GM19467 (cell line): ENCODE measurements around the gene SLC6A13.

Source experiments
- ATAC-seq: cut with Tn5 transposase; IDR thresholded peaks from one replicate; pipeline ENCODE4 v1.9.1; 2021; ENCODE audit warnings: mild to moderate bottlenecking, moderate library complexity; ENCODE audit not compliant: unreplicated experiment

Gene SLC6A13

DNA sequence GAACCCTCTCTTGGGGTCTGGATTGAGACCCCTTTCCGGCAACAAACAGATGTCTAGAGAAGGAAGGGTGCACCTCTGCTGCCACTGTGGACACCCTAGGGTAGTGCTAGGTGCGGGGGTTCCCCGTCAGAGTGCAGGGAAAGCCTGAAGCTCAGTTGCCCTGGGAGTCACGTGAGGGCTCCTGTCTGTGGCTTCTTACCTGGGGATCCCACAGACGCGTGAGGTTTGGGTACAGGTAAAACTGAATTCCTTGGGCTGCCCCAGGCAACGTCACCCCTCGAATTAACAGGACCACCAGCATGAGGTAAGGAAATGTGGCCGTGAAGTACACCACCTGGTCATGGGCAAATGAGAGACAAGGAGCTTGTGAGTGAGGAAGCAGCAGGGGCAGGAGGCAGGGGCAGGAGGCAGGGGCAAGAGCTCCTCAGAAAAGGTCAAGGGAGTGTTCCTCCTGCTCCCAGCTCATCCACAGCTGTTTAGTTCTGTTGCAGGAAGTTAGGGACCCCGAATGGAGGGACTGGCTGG is 27.7 kb downstream of the SLC6A13 start:
- no peak for ATAC-seq

GRCh38 chr12:234019-234418 is 28.6 kb downstream of the SLC6A13 start:
- no peak for ATAC-seq

GRCh38 chr12:233615-233968 is 29.0 kb downstream of the SLC6A13 start:
- no peak for ATAC-seq

GRCh38 chr12:232731-233614 is 29.7 kb downstream of the SLC6A13 start:
- ATAC-seq = no peak

DNA sequence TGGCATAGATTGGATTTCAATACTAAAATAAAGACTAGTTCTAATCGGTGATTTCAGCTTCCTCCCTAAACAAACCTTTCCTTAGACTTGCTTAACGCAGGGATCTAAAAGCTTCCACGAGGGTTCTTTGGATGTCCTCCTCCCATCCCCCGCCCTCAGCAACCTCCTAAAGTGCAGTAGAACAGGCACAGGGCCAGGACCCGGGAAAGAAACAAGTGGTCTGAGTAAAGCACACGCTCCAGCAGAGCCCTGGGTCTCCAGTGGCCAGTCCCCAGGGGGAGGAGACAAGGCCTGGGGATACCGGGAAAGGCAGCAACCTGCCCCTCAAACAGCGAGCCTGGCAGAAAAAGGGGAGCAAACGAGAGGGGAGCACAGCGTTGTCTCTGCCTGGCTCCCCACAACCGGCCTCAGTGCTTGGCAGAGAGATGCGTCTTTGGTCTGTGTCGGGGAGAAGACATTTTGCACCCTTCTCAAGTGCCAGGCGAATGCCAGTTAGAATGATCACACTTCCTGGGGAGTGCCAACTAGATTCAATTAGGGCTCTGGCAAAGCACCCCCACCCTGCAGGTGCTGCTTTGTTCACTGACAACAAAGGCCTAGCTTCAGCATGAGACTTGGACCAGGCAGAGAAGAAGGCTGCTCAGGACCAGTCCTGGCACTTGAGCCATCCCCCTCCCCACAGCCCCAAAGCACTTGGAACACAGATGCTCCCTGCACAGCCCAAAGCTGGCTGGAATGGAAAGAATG is 31.5 kb downstream of the SLC6A13 start:
- no peak for ATAC-seq

DNA sequence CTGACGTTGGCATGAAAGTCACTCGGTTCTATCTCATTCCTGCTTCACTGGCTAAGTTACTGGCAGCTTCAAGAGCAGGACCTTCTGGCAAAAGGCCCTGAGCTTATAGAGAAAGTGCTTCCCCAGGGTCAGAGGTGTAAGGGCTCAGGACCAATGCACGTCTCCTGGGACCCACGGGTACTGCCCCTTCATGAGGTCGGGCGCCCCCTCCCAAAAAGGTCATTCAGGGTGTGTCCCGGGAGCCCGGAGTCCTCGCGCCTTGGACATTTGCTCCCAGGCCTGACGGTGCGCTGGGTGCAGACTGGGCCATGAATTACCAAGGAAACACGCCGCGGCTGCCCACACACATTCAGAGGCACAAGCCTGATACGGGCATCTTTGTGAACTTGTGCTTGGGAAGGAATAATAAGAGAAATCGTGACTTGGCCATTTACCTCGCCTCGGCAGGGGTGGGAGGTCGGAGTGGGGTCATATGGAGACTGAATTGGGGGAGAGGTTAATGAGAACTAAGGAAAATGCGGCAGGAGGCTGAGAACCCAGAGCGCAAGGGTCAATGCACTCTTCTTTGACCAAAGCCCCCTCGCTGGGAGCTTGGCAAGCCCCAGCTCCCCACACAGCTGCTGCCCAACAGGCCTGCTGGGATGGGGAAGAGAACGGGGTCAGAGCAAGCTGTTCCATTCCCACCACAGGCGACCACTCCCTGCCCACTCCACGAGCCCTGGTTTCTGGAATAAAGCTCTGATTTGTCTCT is 33.0 kb downstream of the SLC6A13 start:
- no peak for ATAC-seq

GRCh38 chr12:228846-229200 is 33.8 kb downstream of the SLC6A13 start:
- no peak for ATAC-seq

DNA sequence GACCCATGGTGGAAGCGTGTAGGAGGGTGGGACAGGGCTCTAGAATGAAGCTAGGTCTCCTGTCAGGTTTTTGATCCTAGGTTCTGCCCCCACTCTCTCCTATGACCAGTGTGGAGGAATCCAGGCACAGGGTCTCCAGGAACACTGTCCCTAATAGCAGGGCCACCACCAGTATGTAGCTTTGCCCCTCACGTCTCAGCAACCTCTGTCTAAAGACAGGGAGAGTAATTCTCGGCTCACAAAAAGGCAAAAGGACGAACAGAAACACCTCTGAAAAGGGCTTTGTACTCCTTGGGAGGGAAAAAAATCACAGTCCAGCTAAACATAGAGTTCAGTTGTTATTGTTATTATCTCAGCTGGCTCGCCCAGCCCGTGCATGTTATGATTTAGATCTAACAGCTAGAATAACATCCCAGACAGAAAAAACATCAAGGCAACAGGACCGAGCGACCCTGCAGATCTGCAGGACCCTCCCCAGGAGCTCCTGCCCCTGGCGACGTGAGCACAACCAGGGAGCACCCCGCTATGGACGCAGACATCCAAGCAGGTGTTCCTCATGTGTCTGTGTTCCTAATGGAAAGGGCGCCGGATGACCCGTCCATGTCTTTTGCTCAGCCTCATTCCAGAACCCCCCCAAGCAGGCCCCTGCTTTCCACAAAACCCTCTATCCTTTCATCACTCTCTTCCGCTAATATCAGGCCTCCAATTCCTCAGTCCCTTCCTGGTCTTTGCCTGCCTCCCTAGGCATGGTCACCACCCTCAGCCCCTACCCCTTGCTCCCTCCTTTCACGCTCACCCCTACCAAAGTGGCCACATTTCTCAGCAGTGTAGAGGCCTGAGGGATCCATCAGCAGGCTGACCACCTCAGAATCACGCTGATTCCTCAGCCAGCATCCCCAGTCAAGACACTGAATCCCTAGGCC is 34.5 kb downstream of the SLC6A13 start:
- no peak for ATAC-seq

- no peak for ATAC-seq
These were observed 35.2 kb downstream of the SLC6A13 start for GRCh38 chr12:227286-227915.

DNA sequence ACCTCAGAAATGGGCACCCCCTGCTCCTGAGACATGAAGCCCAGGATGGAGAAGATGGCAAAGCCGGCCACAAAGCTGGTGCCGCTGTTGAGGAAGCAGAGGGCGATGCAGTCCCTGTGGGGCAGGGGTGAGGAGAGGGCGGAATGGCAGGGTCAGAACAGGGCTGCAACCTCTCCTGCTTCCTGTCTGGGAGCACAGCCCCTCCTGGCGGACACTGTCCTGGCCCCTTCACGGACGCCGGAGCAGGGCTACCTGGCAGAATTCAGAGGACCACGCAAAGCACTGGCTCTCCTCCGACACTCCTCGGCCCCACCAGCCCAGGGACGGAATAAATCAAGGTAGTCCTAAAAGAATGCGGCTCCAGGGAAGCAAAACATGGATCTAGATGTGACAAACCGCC is 36.2 kb downstream of the SLC6A13 start:
- ATAC-seq = no peak

- ATAC-seq = no peak
These were observed 37.6 kb downstream of the SLC6A13 start for GRCh38 chr12:225012-225411.

- ATAC-seq = no peak
These were observed 38.3 kb downstream of the SLC6A13 start for GRCh38 chr12:224330-224729.

DNA sequence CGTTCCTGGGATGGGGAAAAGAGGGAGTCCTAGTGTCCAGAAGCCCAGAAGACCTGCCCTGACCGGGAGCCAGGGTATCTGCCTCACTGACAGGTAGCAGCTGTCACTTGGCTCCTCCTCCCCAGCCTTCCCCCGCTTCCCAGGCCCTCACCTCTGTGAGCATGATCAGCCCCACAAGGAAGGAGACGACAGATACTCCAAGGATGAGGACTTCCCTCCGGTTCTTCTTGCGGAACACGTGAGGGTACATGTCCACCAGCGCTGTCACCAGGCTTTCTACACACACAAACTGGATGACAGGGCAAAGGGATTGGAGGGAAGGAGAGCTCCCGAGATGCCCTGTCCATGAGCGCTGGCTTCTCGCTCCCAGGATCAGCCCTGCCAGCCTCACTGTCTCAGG is 38.8 kb downstream of the SLC6A13 start:
- ATAC-seq = no peak

GRCh38 chr12:221736-222135 is 40.9 kb downstream of the SLC6A13 start:
- ATAC-seq = no peak

DNA sequence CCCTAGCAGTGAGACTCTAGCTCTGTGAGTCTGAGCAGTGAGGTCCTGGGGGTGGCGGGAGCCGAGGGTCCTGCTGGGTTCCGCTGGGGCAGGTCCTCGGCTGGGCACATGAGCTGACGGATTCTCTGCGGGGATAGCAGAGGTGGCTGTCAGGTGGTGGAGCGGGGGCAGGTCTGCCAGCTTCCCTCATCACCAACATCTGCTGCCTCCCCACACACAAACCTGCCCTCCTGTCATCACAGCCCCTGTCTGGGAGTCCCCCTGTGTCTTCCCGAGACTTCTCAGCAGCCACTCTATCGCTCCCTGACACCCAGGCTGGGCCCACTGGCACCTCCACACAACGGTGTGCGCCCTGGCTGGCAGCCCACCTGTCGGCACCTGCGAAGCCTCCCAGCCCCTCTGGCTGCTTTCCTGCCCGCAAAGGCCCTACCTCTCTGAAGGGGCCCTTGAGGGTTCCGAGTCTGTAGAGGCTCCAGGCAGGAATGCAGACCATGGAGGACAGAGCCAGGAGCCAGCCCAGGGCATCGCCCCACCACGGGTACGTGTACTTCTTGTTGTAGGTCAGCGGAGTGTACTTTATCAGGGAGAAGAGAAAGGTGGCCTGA is 41.6 kb downstream of the SLC6A13 start:
- no peak for ATAC-seq

GRCh38 chr12:220491-220890 is 42.1 kb downstream of the SLC6A13 start:
- ATAC-seq = no peak

- peak; percentile 80 for ATAC-seq
These were observed 42.7 kb downstream of the SLC6A13 start for GRCh38 chr12:219891-220352.

GRCh38 chr12:218728-219590 is 43.7 kb downstream of the SLC6A13 start:
- ATAC-seq = no peak
